Mesendoderm (in vitro differentiated cells): ENCODE results near the gene LAG3.

ENCODE experiments used
- DNase-seq: peaks from one replicate; pipeline ENCODE4 v3.0.0; 2013
- H2AK5ac ChIP-seq: 2 replicates; pipeline ENCODE4 v1.6.1; 2013; ENCODE audit warnings: low read length, inconsistent platforms
- H2BK120ac ChIP-seq: 2 replicates; pipeline ENCODE4 v1.6.1; 2013; ENCODE audit warnings: low read depth, mild to moderate bottlenecking, low read length, moderate library complexity, mixed read lengths
- H2BK15ac ChIP-seq: replicated peaks from 2 replicates; pipeline ENCODE4 v1.6.1; 2013; ENCODE audit warnings: low read depth, mild to moderate bottlenecking, moderate library complexity
- H2BK5ac ChIP-seq: 2 replicates; pipeline ENCODE4 v1.6.1; 2013; ENCODE audit warnings: low read length, inconsistent platforms
- H3K18ac ChIP-seq: 2 replicates; pipeline ENCODE4 v1.6.1; 2013; ENCODE audit warnings: mild to moderate bottlenecking, low read length, mixed read lengths
- H3K23ac ChIP-seq: one replicate; pipeline ENCODE4 v1.6.1; 2013; ENCODE audit warnings: low read length
- H3K27ac ChIP-seq: 2 replicates; pipeline ENCODE4 v1.5.1; 2013; ENCODE audit warnings: low read depth, mild to moderate bottlenecking, inconsistent platforms, low read length, moderate library complexity
- H3K27me3 ChIP-seq: 2 replicates; pipeline ENCODE4 v1.6.1; 2013; ENCODE audit warnings: low read length, control low read depth, mild to moderate bottlenecking, inconsistent platforms; ENCODE audit not compliant: insufficient read depth, poor library complexity
- H3K36me3 ChIP-seq: 2 replicates; pipeline ENCODE4 v1.6.1; 2013; ENCODE audit warnings: low read length, inconsistent platforms; ENCODE audit not compliant: control insufficient read depth, insufficient read depth
- H3K4ac ChIP-seq: one replicate; pipeline ENCODE4 v1.6.1; 2013; ENCODE audit warnings: low read depth, mild to moderate bottlenecking, low read length, moderate library complexity
- H3K4me1 ChIP-seq: 2 replicates; pipeline ENCODE4 v1.6.1; 2013; ENCODE audit warnings: low read depth, low read length, inconsistent platforms; ENCODE audit not compliant: control insufficient read depth
- H3K4me2 ChIP-seq: 2 replicates; pipeline ENCODE4 v1.6.1; 2013; ENCODE audit warnings: low read length
- H3K4me3 ChIP-seq: 2 replicates; pipeline ENCODE4 v1.5.1; 2013; ENCODE audit warnings: mild to moderate bottlenecking, low read length
- H3K56ac ChIP-seq: one replicate; pipeline ENCODE4 v1.6.1; 2013; ENCODE audit warnings: low read length
- H3K79me1 ChIP-seq: 2 replicates; pipeline ENCODE4 v1.6.1; 2013; ENCODE audit warnings: low read length, inconsistent platforms
- H3K79me2 ChIP-seq: 2 replicates; pipeline ENCODE4 v1.6.1; 2013; ENCODE audit warnings: mild to moderate bottlenecking, low read length; ENCODE audit not compliant: control insufficient read depth, insufficient read depth
- H3K9ac ChIP-seq: 2 replicates; pipeline ENCODE4 v1.6.1; 2013; ENCODE audit warnings: low read length, inconsistent platforms
- H4K5ac ChIP-seq: one replicate; pipeline ENCODE4 v1.6.1; 2013; ENCODE audit warnings: low read length
- H4K8ac ChIP-seq: one replicate; pipeline ENCODE4 v1.6.1; 2013; ENCODE audit warnings: low read depth, mild to moderate bottlenecking, control low read depth, low read length, moderate library complexity
- WGBS: extraction: QIAGEN DNeasy Blood & Tissue Kit; methylation state at CpG from one replicate; pipeline ENCODE4 v1.1.7; 2013; ENCODE audit warnings: low lambda C conversion rate, missing lambda C conversion rate; ENCODE audit not compliant: insufficient coverage; ENCODE audit errors: extremely low coverage; 5-methylcytosine and 5-hydroxymethylcytosine counted together

The LAG3 gene

GRCh38 chr12:6770600-6770999 is 1.7 kb upstream of the LAG3 start:
- no peak overlapping the region for H4K5ac ChIP-seq
- H3K36me3 ChIP-seq = peaks cover 5% of the 10 kb centered on the region
- H3K4ac ChIP-seq = no peak overlapping the region
- no peak overlapping the region for H2BK120ac ChIP-seq
- H3K23ac ChIP-seq = no peak overlapping the region
- H3K79me2 ChIP-seq = peaks cover 19% of the 10 kb centered on the region
- no peak overlapping the region for H2AK5ac ChIP-seq
- H3K4me3 ChIP-seq = no peak overlapping the region
- H2BK15ac ChIP-seq = no peak overlapping the region
- H3K18ac ChIP-seq = no peak overlapping the region
- H3K4me1 ChIP-seq = peaks cover 9% of the 10 kb centered on the region
- H3K27ac ChIP-seq = no peak overlapping the region
- H3K4me2 ChIP-seq = no peak overlapping the region
- H4K8ac ChIP-seq = no peak overlapping the region
- no CpG with 5 or more reads among the region's 10 CpGs for WGBS
- peaks cover 4% of the 10 kb centered on the region for H3K27me3 ChIP-seq
- H3K9ac ChIP-seq = no peak overlapping the region
- no peak for DNase-seq
- no peak overlapping the region for H3K56ac ChIP-seq
- no peak overlapping the region for H2BK5ac ChIP-seq
- H3K79me1 ChIP-seq = peaks cover 11% of the 10 kb centered on the region

GRCh38 chr12:6771091-6771495 is 1.2 kb upstream of the LAG3 start:
- Histone ChIP-seq H3K4me1 (peaks cover 9% of the 10 kb centered on the region), H3K56ac (no peak overlapping the region), H3K23ac (no peak overlapping the region), H3K4me2 (no peak overlapping the region), H3K27ac (no peak overlapping the region), H2BK15ac (no peak overlapping the region), H3K9ac (no peak overlapping the region), H3K79me1 (peaks cover 11% of the 10 kb centered on the region), H3K18ac (no peak overlapping the region), H3K79me2 (peaks cover 19% of the 10 kb centered on the region), H4K8ac (no peak overlapping the region), H2BK120ac (no peak overlapping the region), H3K36me3 (peaks cover 5% of the 10 kb centered on the region), H2BK5ac (no peak overlapping the region), H3K4ac (no peak overlapping the region), H3K27me3 (peaks cover 4% of the 10 kb centered on the region), H3K4me3 (no peak overlapping the region), H4K5ac (no peak overlapping the region), H2AK5ac (no peak overlapping the region)
- WGBS = no CpG with 5 or more reads among the region's 4 CpGs
- no peak for DNase-seq

DNA sequence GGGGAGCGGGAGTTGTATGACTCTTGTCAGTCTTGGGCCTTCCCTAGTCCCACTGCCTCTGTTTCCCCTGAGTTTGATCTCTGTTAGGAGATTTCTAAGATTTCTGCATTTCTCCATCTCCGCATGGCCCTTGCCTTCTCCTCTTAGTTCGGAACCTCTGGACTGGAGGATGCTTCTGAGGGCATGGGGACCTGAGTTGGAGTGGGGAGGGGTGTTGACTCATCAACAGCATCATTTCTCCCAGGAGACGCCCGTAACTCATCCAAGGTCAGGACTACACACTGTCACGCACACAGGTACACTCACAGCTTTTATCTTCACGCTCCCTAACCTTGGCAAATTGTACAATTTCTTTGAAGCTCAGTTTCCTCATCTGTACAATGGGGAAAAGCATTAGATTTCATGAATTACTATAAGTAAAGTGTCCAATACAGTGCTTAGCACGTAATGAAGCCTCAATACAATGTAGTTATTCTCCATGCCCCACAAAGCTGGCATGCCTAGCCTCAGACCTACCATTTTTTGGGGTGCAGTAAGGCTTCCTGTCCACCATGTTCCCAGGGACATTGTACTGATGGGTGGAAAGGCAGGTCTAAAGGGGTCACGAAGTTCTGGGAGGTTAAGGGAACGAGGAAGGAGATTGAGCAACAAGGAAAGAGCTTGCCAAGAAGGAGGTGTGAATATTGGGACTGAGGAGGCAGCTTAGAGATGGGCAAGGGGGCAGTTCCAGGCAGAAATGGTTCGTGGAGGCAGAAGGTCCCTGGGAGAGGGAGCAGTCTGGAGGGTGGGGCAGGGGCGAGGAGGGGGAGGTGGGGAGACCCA is 600 bp upstream of the LAG3 start:
- Histone ChIP-seq H2BK15ac (no peak overlapping the region), H4K8ac (no peak overlapping the region), H2AK5ac (no peak overlapping the region), H3K4ac (no peak overlapping the region), H2BK5ac (no peak overlapping the region), H3K56ac (no peak overlapping the region), H4K5ac (no peak overlapping the region), H2BK120ac (no peak overlapping the region), H3K27me3 (peaks cover 4% of the 10 kb centered on the region), H3K9ac (no peak overlapping the region), H3K79me1 (peaks cover 11% of the 10 kb centered on the region), H3K4me3 (no peak overlapping the region), H3K18ac (no peak overlapping the region), H3K36me3 (peaks cover 5% of the 10 kb centered on the region), H3K27ac (no peak overlapping the region), H3K23ac (no peak overlapping the region), H3K4me1 (peaks cover 9% of the 10 kb centered on the region), H3K4me2 (no peak overlapping the region), H3K79me2 (peaks cover 19% of the 10 kb centered on the region)
- WGBS = no CpG with 5 or more reads among the region's 12 CpGs
- no peak for DNase-seq

DNA sequence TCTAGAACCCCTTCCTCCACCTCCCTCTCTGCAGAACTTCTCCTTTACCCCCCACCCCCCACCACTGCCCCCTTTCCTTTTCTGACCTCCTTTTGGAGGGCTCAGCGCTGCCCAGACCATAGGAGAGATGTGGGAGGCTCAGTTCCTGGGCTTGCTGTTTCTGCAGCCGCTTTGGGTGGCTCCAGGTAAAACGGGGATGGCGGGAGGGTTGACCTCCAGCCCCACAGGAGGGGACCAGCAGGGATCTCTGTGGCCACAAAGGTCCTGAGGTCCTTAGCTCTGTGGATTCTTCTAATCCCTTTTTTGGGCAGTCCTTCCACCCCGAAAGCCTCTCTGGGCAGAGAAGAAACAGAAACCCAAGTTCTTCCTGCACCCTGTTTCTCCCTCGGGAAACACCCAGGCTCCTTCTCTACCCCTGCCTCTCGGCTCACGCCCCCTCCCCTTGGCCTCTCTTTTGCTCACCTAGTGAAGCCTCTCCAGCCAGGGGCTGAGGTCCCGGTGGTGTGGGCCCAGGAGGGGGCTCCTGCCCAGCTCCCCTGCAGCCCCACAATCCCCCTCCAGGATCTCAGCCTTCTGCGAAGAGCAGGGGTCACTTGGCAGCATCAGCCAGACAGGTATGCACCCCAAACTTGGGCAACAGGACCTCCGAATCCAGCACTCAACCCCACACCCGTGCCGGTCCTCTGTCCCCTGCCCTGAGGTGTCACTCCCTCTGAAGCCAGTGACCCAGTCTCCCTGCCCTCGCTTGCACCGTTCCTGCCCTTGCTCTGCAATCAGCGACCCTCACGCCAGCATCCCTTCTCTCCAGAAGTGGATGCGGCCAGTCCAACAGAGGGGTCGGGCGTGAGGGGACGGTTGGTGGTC is 638 bp downstream of the LAG3 start:
- no CpG with 5 or more reads among the region's 21 CpGs for WGBS
- no peak overlapping the region for H3K4me3 ChIP-seq

GRCh38 chr12:6773590-6774351 is 1.5 kb downstream of the LAG3 start:
- Histone ChIP-seq H2AK5ac (no peak overlapping the region), H3K27ac (no peak overlapping the region), H3K18ac (no peak overlapping the region), H3K79me2 (peaks cover under 1% of the 10 kb centered on the region), H3K4me2 (peak overlapping the region; percentile 49), H3K23ac (no peak overlapping the region), H3K36me3 (peaks cover 5% of the 10 kb centered on the region), H3K56ac (peak overlapping the region; percentile 77), H3K79me1 (peaks cover 5% of the 10 kb centered on the region), H3K4me1 (peaks cover 7% of the 10 kb centered on the region), H3K4ac (no peak overlapping the region), H2BK5ac (no peak overlapping the region), H2BK120ac (no peak overlapping the region), H3K4me3 (no peak overlapping the region), H3K27me3 (peaks cover 4% of the 10 kb centered on the region), H3K9ac (peak overlapping the region; percentile 50), H4K5ac (no peak overlapping the region), H4K8ac (no peak overlapping the region), H2BK15ac (no peak overlapping the region)
- no peak for DNase-seq
- WGBS = no CpG with 5 or more reads among the region's 60 CpGs

More for the DNA sequence above, 638 bp downstream of the LAG3 start:
- H3K18ac ChIP-seq = no peak overlapping the region
- peaks cover 9% of the 10 kb centered on the region for H3K4me1 ChIP-seq
- peaks cover 9% of the 10 kb centered on the region for H3K79me2 ChIP-seq
- peaks cover 7% of the 10 kb centered on the region for H3K79me1 ChIP-seq
- no peak overlapping the region for H3K27ac ChIP-seq
- no peak overlapping the region for H2BK5ac ChIP-seq
- H3K36me3 ChIP-seq = peaks cover 5% of the 10 kb centered on the region
- H3K9ac ChIP-seq = peak overlapping the region; percentile 11
- peaks cover 4% of the 10 kb centered on the region for H3K27me3 ChIP-seq
- H3K23ac ChIP-seq = no peak overlapping the region
- H2AK5ac ChIP-seq = no peak overlapping the region
- peak overlapping the region; percentile 5 for H3K4me2 ChIP-seq
- peak overlapping the region; percentile 57 for H3K56ac ChIP-seq
- no peak overlapping the region for H2BK15ac ChIP-seq
- H4K5ac ChIP-seq = no peak overlapping the region
- no peak overlapping the region for H2BK120ac ChIP-seq
- H3K4ac ChIP-seq = no peak overlapping the region
- H4K8ac ChIP-seq = no peak overlapping the region
- no peak for DNase-seq
